IMR-90 (cell line): ENCODE results near the gene CAMTA1. TPM values are rescaled to one million over a fixed set of nuclear protein-coding genes. Genes with fewer than 3 reads are reported as not detected.

ENCODE experiments used
- ATAC-seq: fragments of 200-7000 bp; cut with Tn5 transposase; 2 replicates; pipeline ENCODE4 v1.9.1; 2020; ENCODE audit warnings: low read depth, mild to moderate bottlenecking, moderate library complexity
- BruUV-seq: library from RNA; stranded (reverse); fragments of 400-500 nt; replicated peaks from 2 replicates; lab custom pipeline; 2021; lab: Mats Ljungman, UMichigan
- CTCF ChIA-PET: fragments of 300-600 bp; formaldehyde crosslinking; extraction: SDS; loops from one replicate; lab custom pipeline; 2021; ENCODE audit warnings: antibody characterized with exemption; lab: Yijun Ruan, JAX
- POLR2A ChIA-PET: fragments of 300-600 bp; sonication (Branson Sonifier 250); formaldehyde crosslinking; loops from one replicate; lab custom pipeline; 2022; ENCODE audit warnings: antibody characterized with exemption; ENCODE audit not compliant: unreplicated experiment; lab: Charles Lee
- DNase-seq: peaks from one replicate; pipeline ENCODE4 v3.0.0; 2013
- H2AFZ ChIP-seq: replicated peaks from 2 replicates; pipeline ENCODE3; 2013; ENCODE audit warnings: low read length, mild to moderate bottlenecking; ENCODE audit not compliant: poor library complexity
- H2AK5ac ChIP-seq: 2 replicates; pipeline ENCODE4 v1.6.1; 2013; ENCODE audit warnings: low read depth, low read length, inconsistent platforms
- H2AK9ac ChIP-seq: replicated peaks from 2 replicates; pipeline ENCODE3; 2013; ENCODE audit warnings: mild to moderate bottlenecking, low read depth, low read length, moderate library complexity; ENCODE audit not compliant: poor library complexity
- H2BK120ac ChIP-seq: 2 replicates; pipeline ENCODE4 v1.6.1; 2013; ENCODE audit warnings: low read depth, low read length, inconsistent platforms
- H2BK15ac ChIP-seq: 3 replicates; pipeline ENCODE4 v1.6.1; 2013; ENCODE audit warnings: low read depth, low read length, inconsistent platforms
- H2BK20ac ChIP-seq: 2 replicates; pipeline ENCODE4 v1.6.1; 2013; ENCODE audit warnings: low read depth, mild to moderate bottlenecking, inconsistent platforms, low read length, moderate library complexity
- H2BK5ac ChIP-seq: 2 replicates; pipeline ENCODE4 v1.6.1; 2013; ENCODE audit warnings: mild to moderate bottlenecking, low read depth, low read length, inconsistent platforms; ENCODE audit not compliant: poor library complexity, severe bottlenecking
- H3K14ac ChIP-seq: replicated peaks from 2 replicates; pipeline ENCODE4 v1.6.1; 2013; ENCODE audit warnings: low read depth, low read length, inconsistent platforms
- H3K18ac ChIP-seq: 2 replicates; pipeline ENCODE4 v1.6.1; 2013; ENCODE audit warnings: low read depth, low read length, control low read depth
- H3K23ac ChIP-seq: 2 replicates; pipeline ENCODE4 v1.6.1; 2013; ENCODE audit warnings: low read depth, low read length, inconsistent platforms
- H3K27ac ChIP-seq: 2 replicates; pipeline ENCODE4 v1.5.1; 2013; ENCODE audit warnings: mild to moderate bottlenecking, control low read depth, low read length; ENCODE audit not compliant: insufficient read depth
- H3K27me3 ChIP-seq: 2 replicates; pipeline ENCODE4 v1.6.1; 2013; ENCODE audit warnings: low read length; ENCODE audit not compliant: control insufficient read depth, insufficient read depth
- H3K36me3 ChIP-seq: 2 replicates; pipeline ENCODE4 v1.6.1; 2013; ENCODE audit warnings: low read length, mixed read lengths; ENCODE audit not compliant: control insufficient read depth, insufficient read depth
- H3K4ac ChIP-seq: 2 replicates; pipeline ENCODE4 v1.6.1; 2013; ENCODE audit warnings: low read depth, low read length, inconsistent platforms
- H3K4me1 ChIP-seq: 2 replicates; pipeline ENCODE4 v1.6.1; 2013; ENCODE audit warnings: low read length, mixed read lengths; ENCODE audit not compliant: control insufficient read depth, insufficient read depth
- H3K4me2 ChIP-seq: 2 replicates; pipeline ENCODE4 v1.6.1; 2013; ENCODE audit warnings: low read depth, mild to moderate bottlenecking, control low read depth, low read length, moderate library complexity
- H3K4me3 ChIP-seq: 2 replicates; pipeline ENCODE4 v1.5.1; 2013; ENCODE audit warnings: low read depth, mild to moderate bottlenecking, control low read depth, low read length, moderate library complexity; ENCODE audit not compliant: insufficient read depth
- H3K56ac ChIP-seq: 2 replicates; pipeline ENCODE4 v1.6.1; 2013; ENCODE audit warnings: low read length, inconsistent platforms; ENCODE audit not compliant: insufficient read depth; ENCODE audit errors: extremely low read depth
- H3K79me1 ChIP-seq, 2 experiments: 2 replicates each; pipeline ENCODE4 v1.6.1; 2013; ENCODE audit warnings: low read length in 2 of 2, inconsistent platforms in 1 of 2, low read depth in 1 of 2
- H3K9ac ChIP-seq: 2 replicates; pipeline ENCODE4 v1.6.1; 2013; ENCODE audit warnings: low read depth, low read length, control low read depth
- H3K9me1 ChIP-seq: 2 replicates; pipeline ENCODE4 v1.6.1; 2013; ENCODE audit warnings: low read length, inconsistent platforms; ENCODE audit not compliant: insufficient read depth
- H3K9me3 ChIP-seq: 2 replicates; pipeline ENCODE4 v1.6.1; 2013; ENCODE audit warnings: low read length; ENCODE audit not compliant: control insufficient read depth, insufficient read depth
- H4K20me1 ChIP-seq: 2 replicates; pipeline ENCODE4 v1.6.1; 2013; ENCODE audit warnings: low read length, inconsistent platforms; ENCODE audit not compliant: insufficient read depth
- H4K5ac ChIP-seq: 2 replicates; pipeline ENCODE4 v1.6.1; 2013; ENCODE audit warnings: mild to moderate bottlenecking, low read depth, low read length, control low read depth
- H4K8ac ChIP-seq, 2 experiments: 2 replicates each; pipeline ENCODE4 v1.6.1; 2013; ENCODE audit warnings: low read depth in 2 of 2, low read length in 2 of 2, control low read depth in 1 of 2, inconsistent platforms in 1 of 2
- H4K91ac ChIP-seq: 2 replicates; pipeline ENCODE4 v1.6.1; 2013; ENCODE audit warnings: low read depth, low read length, inconsistent platforms; ENCODE audit not compliant: insufficient read depth
- CHD1 ChIP-seq: IDR thresholded peaks from 2 replicates; pipeline ENCODE4 v1.6.1; 2012; ENCODE audit warnings: low read depth, low read length, improper control_type of control experiment
- ELK1 ChIP-seq: fragments of 150-350 bp; IDR thresholded peaks from 2 replicates; pipeline ENCODE4 v1.6.1; 2016; ENCODE audit warnings: low read depth, mild to moderate bottlenecking, low read length, moderate library complexity, borderline replicate concordance
- FOS ChIP-seq: fragments of 150-350 bp; IDR thresholded peaks from 2 replicates; pipeline ENCODE4 v1.6.1; 2016; ENCODE audit warnings: low read depth, low read length
- MAFK ChIP-seq: IDR thresholded peaks from 2 replicates; pipeline ENCODE4 v1.6.1; 2012; ENCODE audit warnings: low read depth, low read length, improper control_type of control experiment
- NFE2L2 ChIP-seq: fragments of 150-350 bp; IDR thresholded peaks from 2 replicates; pipeline ENCODE4 v1.6.1; 2016; ENCODE audit warnings: low read depth, mild to moderate bottlenecking, low read length
- POLR2A ChIP-seq: IDR thresholded peaks from 2 replicates; pipeline ENCODE4 v1.6.1; 2012; ENCODE audit warnings: mild to moderate bottlenecking, low read depth, low read length
- SMC3 ChIP-seq: fragments of 150-350 bp; IDR thresholded peaks from 2 replicates; pipeline ENCODE4 v1.6.1; 2016; ENCODE audit warnings: low read depth, mild to moderate bottlenecking, antibody characterized with exemption, low read length, moderate library complexity
- WGBS, 2 experiments: methylation state at CpG; one replicate each; pipeline versions ENCODE4 v1.1.5 to v1.1.7; 2013; ENCODE audit warnings: missing lambda C conversion rate in 2 of 2; ENCODE audit not compliant: insufficient read length in 1 of 2; ENCODE audit errors: extremely low coverage in 2 of 2; 5-methylcytosine and 5-hydroxymethylcytosine counted together
- dilution Hi-C: fragments of 300-500 bp; cut with HindIII; formaldehyde crosslinking; loops from one replicate; pipeline ENCODE4 v1.14.3; 2018; ENCODE audit warnings: low sequenced_read_pairs; ENCODE audit not compliant: unreplicated experiment
- in situ Hi-C: fragments of 300-500 bp; cut with MboI; formaldehyde crosslinking; loops from 3 replicates; pipeline ENCODE4 v1.14.3; 2019; ENCODE audit warnings: low sequenced_read_pairs, inconsistent platforms, mixed read lengths
- intact Hi-C: fragments of 100-400 bp; cut with micrococcal nuclease; formaldehyde crosslinking; loops from 2 replicates; pipeline ENCODE4 v1.10.0; 2022
- polyA plus RNA-seq, 3 experiments: library from polyadenylated mRNA; depleted of rRNA; stranded (reverse); fragments of >200 nt; gene quantifications; 2 replicates each; pipeline ENCODE4 v1.2.3, GENCODE V29; 2012; ENCODE audit warnings: low replicate concordance in 1 of 3
- total RNA-seq: library from RNA; depleted of rRNA; stranded (reverse); fragments of >200 nt; gene quantifications from 2 replicates; pipeline ENCODE4 v1.2.3, GENCODE V29; 2012

CAMTA1 gene
- total and polyA plus RNA-seq, 2 of the 4 experiments (the other 2 are of a cell fraction) = 35.5 to 74.3 TPM

- H2AK5ac ChIP-seq = no peak overlapping the region
- no peak overlapping the region for H3K4me3 ChIP-seq
- H3K4me2 ChIP-seq = no peak overlapping the region
- no peak overlapping the region for H4K8ac ChIP-seq
- in situ Hi-C loops = no loop called here
- no TSS peak for BruUV-seq
- H3K36me3 ChIP-seq = no peaks in the 10 kb centered on the region
- H3K4me1 ChIP-seq = no peaks in the 10 kb centered on the region
- no peak overlapping the region for H3K18ac ChIP-seq
- intact Hi-C loops = no loop called here
- no peak for TF ChIP-seq POLR2A
- no peak for TF ChIP-seq CHD1
- TF ChIP-seq SMC3 = no peak
- TF ChIP-seq ELK1 = no peak
- no peak for TF ChIP-seq NFE2L2
- no peak for TF ChIP-seq FOS
- no peak for TF ChIP-seq MAFK
- ChIA-PET POLR2A (no interaction called here), CTCF (no interaction called here)
- no peak overlapping the region for H4K5ac ChIP-seq
- DNase-seq (no peak), ATAC-seq (no peak)
- WGBS, 2 experiments = no CpG with 5 or more reads among the region's 2 CpGs
- no peak overlapping the region for H3K27ac ChIP-seq
- no peak overlapping the region for H2BK15ac ChIP-seq
- no peak overlapping the region for H3K9ac ChIP-seq
- H4K20me1 ChIP-seq = no peaks in the 10 kb centered on the region
- H3K9me1 ChIP-seq = no peaks in the 10 kb centered on the region; the same call in 1 of the 2 replicates
- H3K14ac ChIP-seq = no peak overlapping the region
- no peak overlapping the region for H2AK9ac ChIP-seq
- dilution Hi-C loops = no loop called here
- H2AFZ ChIP-seq = no peak overlapping the region
- H3K56ac ChIP-seq = no peak overlapping the region
- H3K79me1 ChIP-seq = no peaks in the 10 kb centered on the region
- no peak overlapping the region for H2BK5ac ChIP-seq
- H2BK20ac ChIP-seq = no peak overlapping the region
- H3K23ac ChIP-seq = no peak overlapping the region
- H3K9me3 ChIP-seq = peaks cover 3% of the 10 kb centered on the region; the same call in 1 of the 2 replicates
- no peaks in the 10 kb centered on the region for H3K27me3 ChIP-seq
- H3K4ac ChIP-seq = no peak overlapping the region
- no peak overlapping the region for H2BK120ac ChIP-seq
- H4K91ac ChIP-seq = no peak overlapping the region
Measured at GRCh38 chr1:7326366-7326765, 541.1 kb downstream of the CAMTA1 start.
